HG03066 (cell line): Measurements from ENCODE around the gene CCDC106.

Experiments used
- ATAC-seq: cut with Tn5 transposase; IDR thresholded peaks from one replicate; pipeline ENCODE4 v1.9.1; 2021; ENCODE audit warnings: low read depth; ENCODE audit not compliant: unreplicated experiment

The CCDC106 gene

DNA sequence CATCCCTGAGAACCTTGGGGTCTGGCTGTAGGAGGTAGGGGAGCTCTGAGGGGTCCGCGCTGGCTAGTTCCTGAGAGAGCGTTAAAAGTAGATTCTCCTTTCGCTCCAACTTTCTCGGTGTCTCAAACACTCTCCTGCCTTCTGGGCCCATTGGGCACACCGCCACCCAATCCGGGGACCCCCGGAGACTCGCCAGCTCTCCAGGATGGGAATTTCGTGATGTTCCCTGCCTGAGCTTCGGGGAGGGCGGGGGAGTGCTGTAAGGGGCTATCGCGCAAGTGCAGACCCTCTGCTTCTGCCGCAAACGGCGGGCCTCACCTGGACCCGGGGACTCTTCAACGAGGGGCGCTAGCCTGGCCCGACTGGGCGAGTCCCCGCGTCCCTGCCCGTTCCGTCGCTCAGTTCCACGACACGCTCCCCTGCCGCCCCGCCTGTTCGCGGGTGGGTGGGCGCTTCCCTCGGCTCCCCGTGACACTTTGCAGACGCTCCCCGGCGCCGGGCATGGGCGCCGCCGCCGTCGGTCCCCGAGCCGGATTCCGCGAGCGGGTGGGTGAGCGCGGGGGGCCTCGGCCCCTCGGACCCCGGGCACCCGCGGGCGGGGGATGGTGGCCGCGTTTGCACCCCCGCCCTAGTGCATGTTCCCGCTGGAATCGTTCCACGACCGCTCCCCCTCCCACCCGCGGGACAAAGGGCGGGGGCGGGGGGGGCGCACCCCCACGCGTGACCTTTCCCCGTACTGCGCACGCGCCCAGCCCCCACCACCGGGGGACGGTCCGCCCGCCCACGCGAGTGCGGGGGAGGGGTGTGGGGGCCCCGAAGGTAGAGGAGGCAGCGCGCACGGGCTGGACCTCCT is at the start of gene CCDC106:
CCDC106 (plus strand) TSS at position 481 of the 853 bp plus-strand sequence. CDS start 835 bp downstream, outside the sequence.
- no peak for ATAC-seq

DNA sequence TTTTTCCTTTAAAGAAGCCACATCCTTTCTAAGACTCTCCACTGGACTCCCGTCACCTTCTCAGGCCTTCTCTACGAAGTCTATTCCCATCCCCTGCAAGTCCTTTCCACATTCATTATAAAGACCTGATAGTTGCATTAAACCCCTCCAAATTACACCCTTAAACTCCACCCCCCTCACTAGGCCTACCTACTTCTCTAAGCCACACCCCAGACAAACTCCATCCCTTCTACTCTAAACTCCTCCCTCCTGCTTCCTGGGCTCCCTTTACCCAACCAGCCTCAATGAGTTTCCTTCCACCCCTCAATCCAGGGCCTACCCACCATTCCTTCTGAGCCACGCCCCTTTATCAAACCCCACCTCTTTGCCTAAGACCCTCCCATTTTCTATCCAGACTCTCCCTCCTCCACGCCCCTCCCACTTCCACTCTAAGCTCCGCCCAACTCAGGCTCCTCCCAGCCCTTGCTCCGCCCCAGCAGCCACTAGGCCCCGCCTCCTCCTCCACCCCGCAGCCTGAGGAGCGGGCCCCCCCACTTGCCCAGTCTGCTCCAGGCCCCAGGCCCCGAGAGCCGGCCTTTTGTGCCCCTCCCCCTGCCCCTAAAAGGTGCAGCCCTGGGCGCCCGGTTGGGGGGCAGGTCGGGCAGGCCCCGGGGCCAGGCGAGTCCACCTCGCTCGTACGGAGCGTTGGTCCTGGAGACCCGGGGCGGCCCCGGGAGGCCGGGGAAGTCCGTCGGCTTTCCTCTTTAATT is 49.1 kb upstream of the CCDC106 start:
- ATAC-seq = peak; percentile 45

DNA sequence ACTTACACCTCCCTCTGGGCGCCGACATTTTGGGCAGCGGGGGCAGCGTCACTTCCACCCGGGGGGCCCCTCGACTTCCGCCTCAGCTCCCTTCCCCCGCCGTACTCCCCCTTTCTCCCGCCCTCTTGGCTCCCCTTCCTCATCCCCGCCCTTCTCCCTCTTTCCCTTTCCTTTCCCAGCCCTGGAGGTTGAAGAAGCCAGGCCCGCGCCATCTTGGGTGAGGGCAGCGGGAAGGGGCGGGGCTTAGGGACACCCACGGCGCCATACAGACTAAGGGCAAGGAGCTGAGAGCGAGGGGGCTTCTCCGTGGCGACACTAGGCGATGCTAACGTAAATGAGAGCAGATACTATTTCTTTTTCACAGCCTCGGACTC is 48.6 kb upstream of the CCDC106 start, which contains the start of gene FIZ1:
FIZ1 (minus strand) TSS at position 50 of the 374 bp plus-strand sequence. CDS start 1,652 bp downstream, outside the sequence.
- peak; percentile 57 for ATAC-seq

DNA sequence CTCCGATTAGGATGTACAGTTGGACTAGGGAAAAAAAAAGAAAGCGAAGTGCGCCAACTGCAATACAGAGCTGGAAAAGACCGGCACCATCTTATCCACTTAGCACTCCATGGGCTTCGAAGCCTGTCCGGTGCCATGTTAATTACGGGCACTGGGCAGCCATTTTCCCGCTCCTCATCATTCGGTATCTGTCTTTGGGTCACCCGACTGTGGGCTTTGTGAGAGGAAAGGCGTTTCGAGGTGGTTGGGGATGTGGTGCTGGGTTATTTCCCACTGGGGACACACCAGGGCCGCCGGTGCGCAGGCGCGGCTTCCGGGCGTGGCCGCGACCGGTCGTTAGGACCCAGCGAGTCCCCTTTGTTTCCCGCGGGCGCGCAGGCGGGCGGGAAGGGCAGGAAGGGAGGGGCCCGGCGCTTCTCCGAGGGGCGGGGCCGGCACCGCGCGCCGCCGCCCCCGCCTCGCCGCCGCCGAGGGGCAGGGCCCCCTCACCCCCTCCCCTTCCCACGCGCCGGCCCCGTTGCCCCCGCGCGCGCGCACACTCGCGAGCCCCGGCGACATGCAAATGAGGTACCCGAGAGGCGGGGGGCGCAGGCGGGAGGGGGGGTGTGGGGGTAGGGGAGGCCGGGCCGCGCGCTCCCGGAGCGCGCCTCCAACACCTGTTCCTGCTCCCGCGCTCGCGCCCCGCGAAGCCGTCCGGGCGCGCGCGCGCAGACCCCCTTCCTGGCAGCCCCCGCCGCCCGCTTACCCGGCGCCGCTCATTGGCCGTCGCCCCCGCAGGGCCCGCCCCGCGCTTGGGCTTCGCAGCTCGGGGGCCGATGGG is 48.0 kb upstream of the CCDC106 start, which contains the start of gene ZNF524:
ZNF524 (plus strand) TSS at position 447 of the 820 bp plus-strand sequence. CDS start 1,825 bp downstream, outside the sequence.
- peak; percentile 37 for ATAC-seq

DNA sequence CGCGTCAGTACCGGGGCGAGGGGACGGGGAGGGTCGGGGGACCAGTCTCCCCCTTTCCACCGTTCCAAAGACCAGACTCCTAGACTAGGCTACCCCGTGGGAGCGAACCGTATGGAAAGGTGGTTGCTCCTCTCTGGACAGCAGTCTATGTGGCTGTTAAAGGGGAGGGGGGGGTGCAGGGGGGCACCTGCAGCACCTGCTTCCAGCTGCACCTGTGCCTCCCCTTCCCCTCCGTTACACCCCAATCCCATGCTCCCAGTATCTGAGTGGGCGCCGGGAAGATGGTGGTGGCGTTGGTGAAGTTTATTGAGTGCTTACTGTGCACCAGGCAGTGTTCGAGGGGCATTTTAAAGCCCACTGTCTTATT is 47.4 kb upstream of the CCDC106 start:
- no peak for ATAC-seq

DNA sequence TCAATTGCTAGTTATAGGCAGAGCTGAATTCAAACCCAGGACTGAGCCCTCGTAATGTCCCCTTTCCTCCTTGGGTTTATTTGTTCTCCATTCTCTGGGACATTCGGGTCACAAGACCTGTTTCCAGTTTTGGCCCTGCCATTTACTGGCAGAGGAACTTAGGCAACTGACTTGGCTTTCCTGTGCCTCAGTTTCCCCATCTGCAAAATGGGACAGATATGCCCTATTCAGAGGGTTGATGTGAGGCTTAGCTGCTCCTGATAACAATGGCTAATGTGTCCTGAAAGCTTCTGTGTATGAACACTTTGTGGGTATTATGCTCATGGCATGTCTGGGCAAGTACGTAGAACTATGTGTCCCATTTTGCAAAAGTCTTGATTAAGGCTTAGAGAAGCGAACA is 46.9 kb upstream of the CCDC106 start:
- ATAC-seq = no peak

DNA sequence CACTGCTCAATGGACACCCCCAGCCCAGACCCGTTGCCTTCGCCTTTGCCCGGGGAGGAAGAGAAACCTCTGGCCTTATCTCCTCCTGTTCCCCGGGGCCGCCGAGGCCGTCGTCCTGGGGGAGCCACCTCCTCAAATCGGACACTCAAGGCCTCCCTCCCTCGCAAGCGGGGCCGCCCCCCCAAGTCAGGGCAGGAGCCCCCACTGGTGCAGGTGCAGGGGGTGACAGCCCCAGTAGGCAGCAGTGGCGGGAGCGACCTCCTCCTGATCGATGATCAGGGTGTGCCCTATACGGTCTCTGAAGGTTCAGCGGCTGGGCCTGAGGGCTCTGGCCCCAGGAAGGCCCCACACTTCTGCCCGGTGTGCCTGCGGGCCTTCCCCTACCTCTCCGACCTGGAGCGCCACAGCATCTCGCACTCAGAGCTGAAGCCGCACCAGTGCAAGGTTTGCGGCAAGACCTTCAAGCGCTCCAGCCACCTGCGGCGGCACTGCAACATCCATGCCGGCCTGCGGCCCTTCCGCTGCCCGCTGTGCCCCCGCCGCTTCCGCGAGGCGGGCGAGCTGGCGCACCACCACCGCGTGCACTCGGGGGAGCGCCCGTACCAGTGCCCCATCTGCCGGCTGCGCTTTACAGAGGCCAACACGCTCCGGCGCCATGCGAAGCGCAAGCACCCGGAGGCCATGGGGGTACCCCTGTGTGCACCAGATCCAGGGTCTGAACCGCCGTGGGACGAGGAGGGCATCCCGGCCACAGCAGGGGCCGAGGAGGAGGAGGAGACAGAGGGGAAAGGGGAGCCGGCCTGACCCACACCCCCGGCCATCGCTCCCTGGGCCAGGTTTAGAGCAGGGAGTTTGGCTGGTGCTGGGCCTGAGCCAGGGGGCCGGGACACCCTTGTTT is 45.7 kb upstream of the CCDC106 start:
- ATAC-seq = no peak

DNA sequence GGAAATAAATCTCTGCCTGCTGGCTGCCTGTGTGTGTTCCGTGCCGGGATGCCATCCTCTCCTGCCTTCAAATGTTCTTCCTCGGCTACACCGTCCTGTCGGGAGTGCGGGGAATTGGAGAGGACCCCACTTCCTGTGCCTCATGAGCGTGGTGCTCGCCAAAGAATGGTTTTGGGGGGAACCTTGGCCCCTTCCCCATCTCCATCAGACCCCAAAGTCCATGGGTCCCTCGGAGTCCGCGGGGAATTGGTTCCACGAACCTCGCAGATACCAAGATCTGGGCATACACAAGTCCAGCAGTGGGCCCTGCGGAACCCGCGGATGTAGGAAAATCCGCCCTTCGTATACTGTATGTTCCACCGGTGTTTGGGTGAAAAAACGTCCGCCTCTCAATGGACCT is 44.9 kb upstream of the CCDC106 start:
- no peak for ATAC-seq

DNA sequence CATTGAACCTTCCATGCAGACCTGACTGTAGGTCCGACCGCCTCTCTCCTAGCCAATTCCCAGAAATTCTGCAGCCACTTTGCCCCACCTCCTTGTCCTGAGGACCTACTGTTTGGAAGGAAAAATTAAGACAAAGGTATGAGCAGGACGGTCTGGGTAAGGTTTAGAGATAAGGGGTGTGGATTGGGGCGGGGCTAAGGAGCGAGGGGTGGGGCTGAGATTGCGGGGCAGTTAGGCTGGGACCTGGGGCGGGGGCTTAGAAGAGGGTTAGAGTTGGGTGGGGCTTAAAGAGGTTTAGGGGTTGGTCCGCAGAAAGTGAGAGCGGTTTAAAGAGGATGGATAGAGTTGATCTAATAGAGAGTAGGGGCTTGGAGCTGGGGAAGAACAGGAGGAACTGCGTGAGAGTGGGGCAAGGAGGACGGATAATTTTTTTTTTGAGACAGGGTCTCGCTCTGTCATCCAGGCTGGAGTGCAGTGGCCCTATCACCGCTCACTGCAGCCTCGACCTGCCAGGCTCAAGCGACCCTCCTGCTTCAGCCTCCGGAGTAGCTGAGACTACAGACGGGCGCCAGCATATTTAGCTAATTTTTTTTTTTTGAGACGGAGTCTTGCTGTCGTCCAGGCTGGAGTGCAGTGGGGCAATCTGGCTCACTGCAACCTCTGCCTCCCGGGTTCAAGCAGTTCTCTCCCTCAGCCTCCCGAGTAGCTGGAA is 44.3 kb upstream of the CCDC106 start:
- ATAC-seq = no peak

DNA sequence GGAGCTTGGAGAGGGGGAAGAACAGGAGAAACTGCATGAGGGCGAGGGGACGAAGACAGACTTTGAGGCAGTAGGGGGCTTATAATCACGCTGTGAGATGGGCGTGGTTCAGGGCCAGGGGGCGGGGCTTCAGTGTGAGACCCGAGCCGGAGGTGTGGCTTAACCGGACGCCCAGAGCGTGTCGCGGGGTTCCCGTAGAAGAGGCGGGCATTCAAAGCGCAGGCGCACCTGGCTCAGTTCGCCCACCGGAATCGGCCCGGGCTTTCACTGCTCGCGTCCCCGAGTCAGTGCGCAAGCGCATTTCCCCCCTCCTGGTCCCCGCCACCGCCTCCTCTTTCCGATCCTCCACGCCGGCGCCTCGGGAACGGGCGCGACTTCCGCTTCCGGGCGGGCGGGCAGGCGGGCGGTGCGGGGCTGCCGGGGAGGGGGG is 42.8 kb upstream of the CCDC106 start:
- ATAC-seq = peak; percentile 77

DNA sequence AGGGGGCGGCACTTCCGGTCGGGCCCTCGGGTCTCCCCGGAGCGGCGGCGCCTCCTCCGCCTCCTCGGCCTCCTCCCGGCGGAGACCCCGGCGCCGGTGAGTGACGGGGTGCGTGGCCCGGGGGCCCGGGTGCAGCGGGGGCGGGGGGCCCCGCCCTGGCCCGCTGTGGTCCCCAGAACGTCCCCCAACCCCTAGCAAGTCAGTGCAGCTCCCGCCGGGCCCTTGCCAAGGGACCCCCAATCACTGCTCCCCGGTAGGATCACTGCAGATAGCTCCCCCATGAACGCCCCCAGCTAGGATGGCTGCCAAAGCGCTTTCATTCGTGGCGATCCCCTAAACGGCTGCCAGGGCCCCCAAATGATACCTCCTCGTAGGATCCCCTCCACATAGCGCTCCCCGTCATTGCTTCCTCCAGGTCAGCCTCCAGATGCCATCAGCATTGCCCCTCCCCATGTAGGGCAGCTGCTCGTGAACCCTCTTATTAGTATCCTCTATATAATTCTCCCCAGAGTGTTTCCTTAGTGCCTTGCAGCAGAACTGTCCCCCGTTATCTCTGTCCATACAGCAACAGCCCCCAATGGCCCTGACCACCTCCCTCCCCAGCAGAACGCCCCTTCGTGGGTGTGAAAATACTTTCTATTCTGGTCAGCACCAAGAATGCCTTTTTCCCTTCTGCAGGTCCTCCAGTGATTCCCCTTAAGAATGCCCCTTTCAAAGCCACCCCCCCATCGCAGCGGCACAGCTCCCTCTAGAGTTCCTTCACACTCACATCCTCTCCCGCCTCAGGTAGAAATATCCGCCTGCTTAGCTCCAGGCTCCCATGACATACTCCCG is 42.2 kb upstream of the CCDC106 start, which contains the start of gene ZNF865:
ZNF865 (plus strand) TSS at position 11 of the 834 bp plus-strand sequence. CDS start 7,972 bp downstream, outside the sequence.
- no peak for ATAC-seq

DNA sequence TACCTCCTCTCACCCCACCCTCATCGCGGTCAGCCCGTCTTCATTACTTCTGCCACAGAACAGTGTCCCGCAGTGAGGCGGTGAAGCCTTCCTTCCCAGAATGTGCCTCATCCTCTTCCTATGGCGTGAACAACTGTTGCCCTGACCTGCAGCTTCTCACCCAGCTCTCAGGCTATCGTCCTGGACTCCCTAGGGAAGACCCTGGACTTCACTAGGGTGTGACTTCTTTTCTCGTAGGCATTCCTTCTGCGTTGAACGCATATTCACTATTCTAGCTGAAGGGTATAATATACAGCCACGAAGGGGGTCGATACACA is 41.6 kb upstream of the CCDC106 start:
- no peak for ATAC-seq

DNA sequence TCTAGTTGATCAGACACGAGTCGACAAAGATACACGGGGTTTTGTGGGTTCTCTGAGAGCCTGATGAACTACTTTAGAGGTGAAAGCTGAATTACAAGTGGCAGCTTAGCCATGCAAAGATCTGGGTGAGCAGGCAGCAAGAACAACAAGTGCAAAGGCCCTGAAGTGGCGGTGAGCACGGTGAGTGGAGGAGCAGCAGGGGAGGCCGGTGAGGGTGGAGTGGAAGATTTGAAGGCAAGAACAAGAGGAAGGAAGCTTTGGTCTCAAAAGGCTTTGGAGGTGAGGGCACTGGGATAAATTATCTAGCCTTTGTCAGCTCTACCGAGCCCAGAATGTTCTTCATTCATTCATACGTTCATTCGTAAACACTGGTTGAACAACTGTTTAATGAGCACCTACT is 41.2 kb upstream of the CCDC106 start:
- no peak for ATAC-seq

DNA sequence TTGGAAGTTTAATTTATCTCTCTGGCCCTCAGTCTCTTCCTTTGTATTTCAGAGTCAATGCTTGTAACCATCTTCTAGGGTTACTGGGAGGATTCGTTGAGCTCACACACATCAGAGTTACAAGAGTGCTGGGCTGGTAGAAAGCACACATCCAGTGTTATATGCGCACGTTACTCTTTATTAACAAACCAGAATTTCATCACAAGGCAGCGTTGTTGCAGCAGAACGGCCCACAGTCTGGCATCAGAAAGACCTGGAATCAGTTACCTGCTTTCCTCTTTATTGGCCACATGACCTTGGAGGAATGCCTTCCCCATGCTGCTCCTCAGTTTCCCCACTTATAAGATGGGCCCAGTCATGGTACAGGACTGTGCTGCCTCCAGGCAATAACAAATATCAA is 38.7 kb upstream of the CCDC106 start:
- ATAC-seq = no peak

DNA sequence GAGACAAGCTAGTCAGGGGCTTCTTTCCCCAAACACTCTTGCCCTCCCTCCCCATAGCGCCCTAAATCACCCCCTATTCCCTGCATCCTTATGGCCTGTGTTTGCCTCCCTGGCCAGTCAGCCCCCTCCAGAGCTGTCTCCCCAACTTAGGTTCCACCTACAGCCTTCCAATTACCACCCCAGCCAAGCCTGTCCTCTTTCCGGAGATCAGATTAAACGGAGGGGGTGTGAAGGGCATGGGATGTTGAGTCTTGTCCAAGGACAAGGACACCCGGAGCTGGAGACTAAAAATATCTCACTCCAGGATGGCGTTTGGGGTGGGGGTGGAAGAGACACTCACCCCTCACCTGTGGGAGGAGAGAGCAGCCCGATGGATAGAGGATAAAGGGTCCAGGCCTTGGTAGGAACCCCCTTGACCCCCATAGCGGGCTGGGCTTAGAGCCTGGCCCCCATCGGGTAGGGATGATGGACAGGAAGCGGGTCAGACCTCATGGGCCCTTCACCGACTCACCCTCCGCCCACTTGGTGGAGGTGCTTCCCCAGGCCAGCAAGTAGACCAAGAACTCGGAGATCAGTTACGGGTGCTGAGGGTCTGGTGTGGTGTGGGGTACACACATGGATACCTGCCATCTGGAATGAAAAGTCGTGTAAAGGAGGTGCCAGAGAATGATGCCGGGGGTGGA is 36.6 kb upstream of the CCDC106 start:
- no peak for ATAC-seq

DNA sequence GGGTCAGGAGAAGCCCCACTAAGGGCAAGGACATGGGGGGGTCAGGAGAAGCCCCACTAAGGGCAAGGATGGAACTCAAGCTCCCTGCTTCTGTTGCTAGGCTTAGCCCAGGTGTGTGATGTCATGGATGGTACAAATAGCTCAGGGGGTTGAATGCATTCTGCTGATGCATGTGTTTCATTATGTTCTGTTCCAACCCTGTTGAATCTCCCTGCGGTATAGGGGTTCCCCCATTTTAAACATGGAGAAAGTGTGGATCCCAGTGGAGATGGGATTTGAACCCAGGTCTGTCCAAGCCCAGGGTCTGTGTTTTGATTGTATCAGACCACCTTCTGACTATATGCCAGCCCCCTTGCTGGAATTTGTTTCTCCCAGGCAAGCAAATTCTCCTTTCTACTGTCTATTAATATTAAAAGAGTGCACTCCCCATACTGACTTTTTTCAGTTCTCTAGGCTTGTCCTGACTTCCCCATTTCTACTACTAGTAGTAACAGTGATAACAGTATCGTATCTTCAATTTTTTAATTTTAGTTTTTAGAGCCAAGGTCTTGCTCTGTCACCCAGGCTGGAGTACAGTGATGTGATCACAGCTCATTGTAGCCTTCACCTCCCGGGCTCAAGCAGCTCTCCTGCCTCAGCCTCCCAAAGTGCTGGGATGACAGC is 35.9 kb upstream of the CCDC106 start:
- no peak for ATAC-seq

DNA sequence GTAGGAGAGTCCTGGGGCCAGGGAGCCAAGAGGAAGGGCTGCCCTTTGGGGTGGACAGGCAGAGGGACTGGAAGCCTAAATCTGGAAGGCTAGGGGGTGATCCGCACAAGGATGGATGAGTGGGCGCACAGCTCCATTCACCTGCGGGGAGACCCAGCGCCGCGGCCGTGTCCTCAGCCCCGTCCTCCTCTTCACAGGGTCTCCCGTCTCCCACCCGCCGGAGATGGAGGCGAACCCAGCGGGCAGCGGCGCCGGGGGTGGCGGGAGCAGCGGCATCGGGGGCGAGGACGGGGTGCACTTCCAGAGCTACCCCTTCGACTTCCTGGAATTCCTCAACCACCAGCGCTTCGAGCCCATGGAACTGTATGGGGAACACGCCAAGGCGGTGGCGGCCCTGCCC is 34.6 kb upstream of the CCDC106 start:
- ATAC-seq = no peak
